ENCODE measurements around the gene CHD2.
"Not testable (repeated sequence)": the region's sequence is repeated elsewhere in the genome, so short reads cannot be mapped to it uniquely, and the experiment has no call there.

Gene CHD2

GRCh38 chr15:92899948-92900730 is at the start of gene CHD2:
CHD2 (plus strand) TSS chr15:92900324; CDS start chr15:92901238, 914 bp downstream.
- DNase-seq (ENCODE audit: low read depth in 2 of 2, low spot score in 1 of 2), result peak in 1 of 2 donors; percentile 35

GRCh38 chr15:92853222-92853621 is 46.9 kb upstream of the CHD2 start:
- no peak for DNase-seq (ENCODE audit: low read depth in 2 of 2, low spot score in 1 of 2)

- no peak for DNase-seq (ENCODE audit: low read depth in 2 of 2, low spot score in 1 of 2)
These were observed 38.4 kb upstream of the CHD2 start for GRCh38 chr15:92861742-92862141.

- no peak for DNase-seq (ENCODE audit: low read depth in 2 of 2, low spot score in 1 of 2)
These were observed 35.9 kb upstream of the CHD2 start for GRCh38 chr15:92864127-92864814.

GRCh38 chr15:92869263-92869940 is 30.7 kb upstream of the CHD2 start:
- no peak for DNase-seq (ENCODE audit: low read depth in 2 of 2, low spot score in 1 of 2)

GRCh38 chr15:92870010-92870591 is 30.0 kb upstream of the CHD2 start:
- DNase-seq (ENCODE audit: low read depth in 2 of 2, low spot score in 1 of 2), result no peak

- DNase-seq (ENCODE audit: low read depth in 2 of 2, low spot score in 1 of 2), result not testable (repeated sequence)
These were observed 27.2 kb upstream of the CHD2 start for GRCh38 chr15:92872967-92873366.

- DNase-seq (ENCODE audit: low read depth in 2 of 2, low spot score in 1 of 2), result no peak
These were observed 23.1 kb upstream of the CHD2 start for GRCh38 chr15:92877000-92877399.

GRCh38 chr15:92877416-92877815 is 22.7 kb upstream of the CHD2 start:
- DNase-seq (ENCODE audit: low read depth in 2 of 2, low spot score in 1 of 2), result no peak

- DNase-seq (ENCODE audit: low read depth in 2 of 2, low spot score in 1 of 2), result no peak
These were observed 21.5 kb upstream of the CHD2 start for GRCh38 chr15:92878593-92879053.

GRCh38 chr15:92879949-92880725 is 20.0 kb upstream of the CHD2 start:
- no peak for DNase-seq (ENCODE audit: low read depth in 2 of 2, low spot score in 1 of 2)

- DNase-seq (ENCODE audit: low read depth in 2 of 2, low spot score in 1 of 2), result no peak
These were observed 19.3 kb upstream of the CHD2 start for GRCh38 chr15:92880796-92881195.

GRCh38 chr15:92881211-92881754 is 18.8 kb upstream of the CHD2 start:
- DNase-seq (ENCODE audit: low read depth in 2 of 2, low spot score in 1 of 2), result no peak

- peak; percentile 94 to 95 for DNase-seq (ENCODE audit: low read depth in 2 of 2, low spot score in 1 of 2)
These were observed 18.1 kb upstream of the CHD2 start for GRCh38 chr15:92881802-92882696.

GRCh38 chr15:92882697-92883162 is 17.4 kb upstream of the CHD2 start:
- DNase-seq (ENCODE audit: low read depth in 2 of 2, low spot score in 1 of 2), result no peak

- no peak for DNase-seq (ENCODE audit: low read depth in 2 of 2, low spot score in 1 of 2)
These were observed 16.8 kb upstream of the CHD2 start for GRCh38 chr15:92883163-92883875.

- no peak for DNase-seq (ENCODE audit: low read depth in 2 of 2, low spot score in 1 of 2)
These were observed 16.2 kb upstream of the CHD2 start for GRCh38 chr15:92883876-92884435.

Measured in stimulated activated CD8-positive, alpha-beta memory T cell treated with anti-CD3 and anti-CD28 coated beads, Interleukin-4, amount 100 ng/mL, for 4 hours (primary cell).